ENCODE results near the gene AHCYL2. TPM values are rescaled to one million over a fixed set of nuclear protein-coding genes. Genes with fewer than 3 reads are reported as not detected.

The AHCYL2 gene
- total RNA-seq, 1 experiment from 2014 or later: 23.2 TPM

GRCh38 chr7:129412501-129412900, 187.7 kb downstream of the AHCYL2 start:
- H3K4me3 Mint-ChIP-seq: no peak overlapping the region
- Histone ChIP-seq H2AK5ac (ENCODE audit: insufficient read length, low read length) (no peak overlapping the region), H3K4ac (ENCODE audit: low read depth, low read length) (no peak overlapping the region), H3K27me3 (ENCODE audit: insufficient read depth, low read length) (no peaks in the 10 kb centered on the region), H3K18ac (ENCODE audit: insufficient read length, low read depth, low read length) (no peak overlapping the region), H3K79me2 (ENCODE audit: insufficient read depth, low read length) (no peaks in the 10 kb centered on the region), H3K4me1 (ENCODE audit: insufficient read depth, low read length) (no peaks in the 10 kb centered on the region), H4K5ac (ENCODE audit: insufficient read length, low read depth, low read length) (no peak overlapping the region), H4K8ac (replicated peaks; ENCODE audit: insufficient read length, low read depth, low read length) (no peak overlapping the region), H3T11ph (ENCODE audit: low read length) (no peak overlapping the region), H4K91ac (ENCODE audit: insufficient read length, low read depth, low read length) (no peak overlapping the region), H3K23ac (ENCODE audit: insufficient read length, low read depth, low read length) (no peak overlapping the region), H4K20me1 (ENCODE audit: control insufficient read depth, insufficient read depth, insufficient read length) (no peaks in the 10 kb centered on the region), H2BK120ac (ENCODE audit: low read depth, low read length, poor library complexity, severe bottlenecking) (no peak overlapping the region), H2AFZ (ENCODE audit: low read length) (no peak overlapping the region), H3K9ac (ENCODE audit: extremely low read depth, insufficient read length, low read length) (no peak overlapping the region), H3K23me2 (ENCODE audit: insufficient read length, low read depth, low read length, poor library complexity, severe bottlenecking) (no peaks in the 10 kb centered on the region), H2BK5ac (ENCODE audit: insufficient read length, low read length) (no peak overlapping the region), H3K14ac (ENCODE audit: insufficient read depth, low read length) (no peak overlapping the region), H3K4me2 (ENCODE audit: insufficient read depth, insufficient read length, low read length) (no peak overlapping the region), H2BK12ac (ENCODE audit: insufficient read length, low read depth, low read length) (no peak overlapping the region), H3K56ac (ENCODE audit: insufficient read length, low read depth, low read length) (no peak overlapping the region), H2BK20ac (ENCODE audit: low read depth, low read length, poor library complexity, severe bottlenecking) (no peak overlapping the region), H3K27ac (ENCODE audit: insufficient read length, low read depth, low read length) (no peak overlapping the region), H3K79me1 (ENCODE audit: insufficient read depth, low read depth, low read length, poor library complexity, severe bottlenecking) (no peaks in the 10 kb centered on the region), H3K9me3 (ENCODE audit: control insufficient read depth, low read depth, low read length) (no peaks in the 10 kb centered on the region), H2BK15ac (ENCODE audit: low read depth, low read length) (no peak overlapping the region)
- peaks cover 9 to 36% (median 18%) of the 10 kb centered on the region in 3 experiments; a peak in 6 of 7 replicates for H3K36me3 Mint-ChIP-seq (ENCODE audit: insufficient read depth in 1 of 3, low read depth in 3 of 3)
- H3K4me1 Mint-ChIP-seq: no peaks in the 10 kb centered on the region
- H3K9me3 Mint-ChIP-seq: no peaks in the 10 kb centered on the region
- peak overlapping the region in 1 of 3 experiments; percentile 4; a peak in 1 of 7 replicates for H3K27ac Mint-ChIP-seq
- no peak for TF ChIP-seq CTCF (conservative IDR thresholded peaks at IDR 0.05)
- WGBS (ENCODE audit: extremely low coverage, insufficient read length, low lambda C conversion rate): no CpG with 5 or more reads among the region's 4 CpGs
- H3K27me3 Mint-ChIP-seq (ENCODE audit: low read depth): no peaks in the 10 kb centered on the region
- DNase-seq: no peak

Measured in H9 (cell line).